AG04450 (cell line): ENCODE results near the gene UBE2F. TPM values are rescaled to one million over a fixed set of nuclear protein-coding genes. Genes with fewer than 3 reads are reported as not detected.

Experiments
- CTCF ChIA-PET: fragments of 300-600, 350-600 bp; formaldehyde crosslinking; extraction: SDS; loops from one replicate; lab custom pipeline; 2022; ENCODE audit warnings: antibody characterized with exemption, inconsistent platforms; lab: Charles Lee
- POLR2A ChIA-PET: fragments of 350-600 bp; formaldehyde crosslinking; extraction: SDS; loops from one replicate; lab custom pipeline; 2021; ENCODE audit warnings: antibody characterized with exemption, inconsistent platforms; lab: Yijun Ruan, JAX
- DNase-seq: peaks from one replicate; pipeline ENCODE4 v3.0.0-alpha.2; 2011; ENCODE audit warnings: low read depth, low spot score
- H3K27ac ChIP-seq: one replicate; pipeline ENCODE4 v1.5.1; 2012; ENCODE audit warnings: low read depth, low read length, control low read depth
- H3K27me3 ChIP-seq: one replicate; pipeline ENCODE4 v1.6.0; 2012; ENCODE audit warnings: low read length; ENCODE audit not compliant: control insufficient read depth, insufficient read depth
- H3K4me3 ChIP-seq: 2 replicates; pipeline ENCODE4 v1.5.1; 2011; ENCODE audit warnings: mild to moderate bottlenecking, low read depth, low read length, control low read depth
- H3K9me3 ChIP-seq: 2 replicates; pipeline ENCODE4 v1.5.1; 2012; ENCODE audit warnings: low read length; ENCODE audit not compliant: control insufficient read depth, insufficient read depth
- polyA plus RNA-seq: library from polyadenylated mRNA; depleted of rRNA; stranded (reverse); fragments of >200 nt; gene quantifications from 2 replicates; pipeline ENCODE4 v1.2.3, GENCODE V29; 2011
- TF ChIP-seq, protein P1 (sequence below): IDR thresholded peaks from 2 replicates; pipeline ENCODE4 v1.5.1; 2011; ENCODE audit warnings: low read depth, low read length, control low read depth, inconsistent platforms

UBE2F gene
- polyA plus RNA-seq, 1 experiment: 119 TPM

DNA sequence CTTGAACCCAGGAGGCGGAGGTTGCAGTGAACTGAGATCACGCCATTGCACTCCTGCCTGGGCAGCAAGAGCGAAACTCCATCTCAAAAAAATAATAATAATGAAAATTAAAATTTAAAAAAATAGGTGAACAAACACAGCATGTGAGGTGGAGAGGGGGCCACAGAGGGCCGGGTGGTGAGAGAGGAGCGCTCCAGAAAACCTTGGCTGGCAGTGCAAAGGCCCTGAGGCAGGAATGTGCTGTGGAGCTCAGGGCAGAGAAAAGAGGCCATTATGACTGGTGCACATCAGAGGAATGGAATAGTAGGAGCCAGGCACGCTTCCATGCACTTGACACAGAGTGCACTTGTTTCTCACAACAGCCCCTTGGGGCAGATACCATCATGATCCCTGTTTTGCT, 72.3 kb downstream of the UBE2F start:
- CTCF ChIA-PET: no interaction called here
- DNase-seq: no peak

DNA sequence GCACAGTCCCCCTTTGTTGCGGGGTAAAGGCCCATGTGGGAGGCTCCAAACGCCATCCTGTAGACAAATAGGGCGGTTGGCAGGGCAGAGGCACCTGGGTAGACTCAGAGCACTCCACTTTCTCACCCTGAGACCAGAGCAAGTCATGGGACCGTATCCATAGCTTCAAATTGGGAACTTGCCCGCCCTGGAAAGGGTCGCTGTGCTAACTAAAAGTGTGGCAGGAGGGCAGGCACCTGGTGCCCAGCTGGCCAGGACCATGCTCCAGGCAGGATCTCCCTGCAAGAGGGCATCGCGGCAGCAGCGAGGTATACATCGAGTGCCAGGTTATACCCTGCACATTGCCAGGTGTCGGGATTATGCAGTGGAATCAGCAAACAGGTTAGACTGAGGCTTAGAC, 73.2 kb downstream of the UBE2F start:
- no peak for DNase-seq
- Histone ChIP-seq H3K27ac (no peak overlapping the region), H3K9me3 (no peaks in the 10 kb centered on the region; the same call in 1 of the 2 replicates), H3K4me3 (no peak overlapping the region), H3K27me3 (no peaks in the 10 kb centered on the region)
- TF ChIP-seq, protein P1, sequence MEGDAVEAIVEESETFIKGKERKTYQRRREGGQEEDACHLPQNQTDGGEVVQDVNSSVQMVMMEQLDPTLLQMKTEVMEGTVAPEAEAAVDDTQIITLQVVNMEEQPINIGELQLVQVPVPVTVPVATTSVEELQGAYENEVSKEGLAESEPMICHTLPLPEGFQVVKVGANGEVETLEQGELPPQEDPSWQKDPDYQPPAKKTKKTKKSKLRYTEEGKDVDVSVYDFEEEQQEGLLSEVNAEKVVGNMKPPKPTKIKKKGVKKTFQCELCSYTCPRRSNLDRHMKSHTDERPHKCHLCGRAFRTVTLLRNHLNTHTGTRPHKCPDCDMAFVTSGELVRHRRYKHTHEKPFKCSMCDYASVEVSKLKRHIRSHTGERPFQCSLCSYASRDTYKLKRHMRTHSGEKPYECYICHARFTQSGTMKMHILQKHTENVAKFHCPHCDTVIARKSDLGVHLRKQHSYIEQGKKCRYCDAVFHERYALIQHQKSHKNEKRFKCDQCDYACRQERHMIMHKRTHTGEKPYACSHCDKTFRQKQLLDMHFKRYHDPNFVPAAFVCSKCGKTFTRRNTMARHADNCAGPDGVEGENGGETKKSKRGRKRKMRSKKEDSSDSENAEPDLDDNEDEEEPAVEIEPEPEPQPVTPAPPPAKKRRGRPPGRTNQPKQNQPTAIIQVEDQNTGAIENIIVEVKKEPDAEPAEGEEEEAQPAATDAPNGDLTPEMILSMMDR: no peak
- ChIA-PET CTCF (no interaction called here), POLR2A (no interaction called here)

More for the DNA sequence above, 72.3 kb downstream of the UBE2F start:
- POLR2A ChIA-PET: no interaction called here
- no peak overlapping the region for H3K27ac ChIP-seq
- H3K4me3 ChIP-seq: no peak overlapping the region
- H3K9me3 ChIP-seq: no peaks in the 10 kb centered on the region; the same call in 1 of the 2 replicates
- H3K27me3 ChIP-seq: no peaks in the 10 kb centered on the region
- TF ChIP-seq, protein P1: no peak

DNA sequence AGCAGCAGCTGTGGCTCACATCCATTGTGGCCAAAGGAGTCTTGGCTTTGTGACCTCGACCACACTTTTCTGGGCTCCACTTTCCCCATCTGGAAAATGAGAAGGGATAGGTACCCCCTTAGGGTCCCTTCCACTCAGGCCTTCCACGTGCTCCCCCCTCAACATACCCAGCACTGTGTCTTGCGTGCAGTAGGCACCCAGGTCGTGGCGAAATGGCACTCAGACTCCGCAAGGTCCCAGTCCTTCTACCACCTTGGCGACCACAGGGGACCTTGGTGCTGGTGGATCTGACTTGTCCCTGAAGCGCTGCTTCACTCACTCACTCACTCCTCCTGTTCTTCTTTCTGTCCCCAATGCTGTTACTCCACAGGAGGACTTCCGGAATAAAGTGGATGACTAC, 74.1 kb downstream of the UBE2F start:
- POLR2A ChIA-PET: no interaction called here
- no peak overlapping the region for H3K27ac ChIP-seq
- CTCF ChIA-PET: no interaction called here

DNA sequence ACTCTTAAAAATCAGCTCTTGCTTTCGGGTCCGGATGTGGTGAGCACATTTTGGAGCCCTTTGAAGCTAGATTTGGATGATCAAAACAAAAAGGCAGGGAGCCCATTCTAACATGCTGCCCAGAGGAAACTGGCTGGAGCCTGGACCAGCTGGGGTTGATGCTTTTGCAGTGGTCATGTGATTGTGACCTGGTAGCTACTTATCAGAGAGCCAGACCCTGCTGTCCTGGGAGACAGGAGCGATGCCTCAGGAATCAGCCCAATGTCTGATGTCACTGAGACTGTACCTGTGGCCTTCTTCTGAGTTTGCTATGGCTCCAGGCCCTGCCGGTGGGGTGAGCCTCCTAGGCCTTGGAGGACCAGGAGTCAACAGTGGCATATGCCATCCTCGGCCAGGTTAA, 75.3 kb downstream of the UBE2F start:
- ChIA-PET CTCF (interaction anchor here (1.0 kb wide), 1 partner anchor 27 kb away, joined by 3 read pairs; no protein-coding TSS in a partner anchor), POLR2A (no interaction called here)
- Histone ChIP-seq H3K4me3 (no peak overlapping the region), H3K9me3 (no peaks in the 10 kb centered on the region; the same call in 1 of the 2 replicates), H3K27ac (no peak overlapping the region), H3K27me3 (no peaks in the 10 kb centered on the region)
- TF ChIP-seq, protein P1: no peak
- DNase-seq: no peak

More for the DNA sequence above, 74.1 kb downstream of the UBE2F start:
- H3K4me3 ChIP-seq: no peak overlapping the region
- no peak for DNase-seq
- TF ChIP-seq, protein P1: no peak
- H3K27me3 ChIP-seq: no peaks in the 10 kb centered on the region
- H3K9me3 ChIP-seq: no peaks in the 10 kb centered on the region; the same call in 1 of the 2 replicates

DNA sequence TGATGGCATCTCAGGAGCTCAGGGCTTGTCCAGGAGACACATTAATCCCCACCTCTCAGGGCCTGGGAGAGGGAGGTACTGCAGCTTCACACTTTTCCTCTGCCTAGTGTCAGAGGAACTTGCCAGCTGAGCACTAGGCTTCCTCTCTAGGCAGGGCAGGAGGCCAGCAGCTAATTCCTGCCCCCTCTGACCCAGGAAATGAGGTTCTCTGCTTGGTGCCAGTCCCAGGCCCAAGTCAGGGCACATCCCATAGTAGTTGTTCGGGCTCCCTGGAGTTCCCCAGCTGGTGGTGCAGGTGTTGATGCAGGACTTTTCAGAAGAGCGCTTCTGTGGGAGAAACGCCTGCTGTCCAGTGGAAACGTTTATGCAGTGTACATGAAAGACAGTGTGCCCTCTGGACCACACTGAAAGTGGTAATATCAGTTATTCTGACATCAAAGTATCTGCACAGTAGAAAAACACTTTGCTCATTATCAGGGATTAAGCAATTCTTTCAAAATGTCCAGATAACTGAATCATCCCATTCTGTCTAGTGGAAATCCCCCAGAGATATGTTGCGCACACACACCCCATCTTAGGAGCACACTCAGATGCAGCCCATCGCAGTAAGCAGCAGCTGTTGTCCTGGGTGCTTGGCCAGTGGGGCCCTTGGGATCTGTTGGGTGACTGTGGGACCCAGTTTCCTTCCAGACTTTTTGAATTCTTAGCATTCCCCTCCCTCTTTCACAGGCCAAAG, 76.2 kb downstream of the UBE2F start:
- Histone ChIP-seq H3K4me3 (no peak overlapping the region), H3K27me3 (no peaks in the 10 kb centered on the region), H3K27ac (no peak overlapping the region), H3K9me3 (peaks cover under 1% of the 10 kb centered on the region; the same call in 1 of the 2 replicates)
- ChIA-PET POLR2A (no interaction called here), CTCF (interaction anchor here (1.0 kb wide), 1 partner anchor 28 kb away, joined by 3 read pairs; no protein-coding TSS in a partner anchor)
- DNase-seq: no peak
- TF ChIP-seq, protein P1: no peak
